H1 (cell line): ENCODE data around the gene CPNE5. TPM values are rescaled to one million over a fixed set of nuclear protein-coding genes. Genes with fewer than 3 reads are reported as not detected.

Experiments used
- CTCF ChIA-PET: fragments of 300-600 bp; sonication (Branson Sonifier 250); formaldehyde crosslinking; loops from one replicate; lab custom pipeline; 2021; ENCODE audit not compliant: partially characterized antibody; lab: Charles Lee
- POLR2A ChIA-PET: fragments of 300-600 bp; sonication (Branson Sonifier 250); formaldehyde crosslinking; loops from one replicate; lab custom pipeline; 2021; ENCODE audit warnings: inconsistent platforms; ENCODE audit not compliant: partially characterized antibody; lab: Charles Lee
- DNase-seq, 2 experiments: peaks; one replicate each; pipeline versions ENCODE4 v3.0.0 to v3.0.0-alpha.2; 2010 to 2022; ENCODE audit warnings: low spot score in 2 of 2, low read depth in 1 of 2, mixed read lengths in 1 of 2
- FAIRE-seq: peaks from 2 replicates; lab custom pipeline; 2011; peaks lifted over from hg19 to GRCh38; lab: Jason Lieb, UNC
- H2AFZ ChIP-seq: 2 replicates; pipeline ENCODE4 v1.8.1; 2012; ENCODE audit warnings: low read length, inconsistent platforms
- H2AK5ac ChIP-seq: 2 replicates; pipeline ENCODE4 v1.6.1; 2013; ENCODE audit warnings: low read depth, low read length
- H2BK120ac ChIP-seq: replicated peaks from 2 replicates; pipeline ENCODE3; 2013; ENCODE audit warnings: low read depth, low read length, inconsistent platforms
- H2BK12ac ChIP-seq: 2 replicates; pipeline ENCODE4 v1.6.1; 2013; ENCODE audit warnings: low read depth, low read length
- H2BK15ac ChIP-seq: 2 replicates; pipeline ENCODE4 v1.6.1; 2013; ENCODE audit warnings: low read length
- H2BK20ac ChIP-seq: 2 replicates; pipeline ENCODE4 v1.6.1; 2013; ENCODE audit warnings: low read length
- H2BK5ac ChIP-seq: 2 replicates; pipeline ENCODE4 v1.6.1; 2013; ENCODE audit warnings: low read depth, low read length
- H3K14ac ChIP-seq: 2 replicates; pipeline ENCODE4 v1.6.1; 2013; ENCODE audit warnings: inconsistent platforms; ENCODE audit not compliant: insufficient read length
- H3K18ac ChIP-seq: 2 replicates; pipeline ENCODE4 v1.6.1; 2013; ENCODE audit warnings: low read length; ENCODE audit errors: extremely low read depth
- H3K23ac ChIP-seq: 2 replicates; pipeline ENCODE4 v1.6.1; 2013; ENCODE audit warnings: inconsistent platforms; ENCODE audit not compliant: insufficient read length
- H3K23me2 ChIP-seq: 2 replicates; pipeline ENCODE4 v1.6.1; 2013; ENCODE audit warnings: low read depth, low read length
- H3K27ac ChIP-seq: 2 replicates; pipeline ENCODE4 v1.6.1; 2011; ENCODE audit warnings: low read depth, low read length, inconsistent platforms
- H3K27me3 ChIP-seq, 4 experiments: replicated peaks in 1 of 4; 1 replicate in 1 of 4; 2 replicates in 3 of 4; pipeline versions ENCODE4 v1.6.1 to v1.8.1; 2011 to 2013; ENCODE audit warnings: low read length in 3 of 4, mild to moderate bottlenecking in 3 of 4, inconsistent platforms in 2 of 4, mixed read lengths in 2 of 4, moderate library complexity in 1 of 4; ENCODE audit not compliant: control insufficient read depth in 3 of 4, insufficient read depth in 3 of 4; ENCODE audit errors: extremely low read depth in 1 of 4
- H3K36me3 ChIP-seq, 4 experiments: 2 replicates each; pipeline versions ENCODE4 v1.6.1 to v1.8.1; 2011 to 2013; ENCODE audit warnings: mild to moderate bottlenecking in 4 of 4, low read length in 3 of 4, moderate library complexity in 2 of 4, control low read depth in 1 of 4, inconsistent platforms in 1 of 4; ENCODE audit not compliant: insufficient read depth in 4 of 4, control insufficient read depth in 2 of 4
- H3K4ac ChIP-seq: replicated peaks from 2 replicates; pipeline ENCODE3; 2013; ENCODE audit warnings: low read length, low read depth, mixed read lengths, inconsistent platforms; ENCODE audit not compliant: insufficient read length
- H3K4me1 ChIP-seq, 4 experiments: replicated peaks in 1 of 4; 1 replicate in 1 of 4; 2 replicates in 3 of 4; pipeline versions ENCODE4 v1.6.1 to v1.8.1; 2011 to 2013; ENCODE audit warnings: low read length in 3 of 4, inconsistent platforms in 2 of 4, mixed read lengths in 1 of 4; ENCODE audit not compliant: insufficient read depth in 4 of 4, control insufficient read depth in 3 of 4
- H3K4me2 ChIP-seq, 2 experiments: 2 replicates each; pipeline versions ENCODE4 v1.6.1 to v1.8.1; 2011 to 2013; ENCODE audit warnings: low read depth in 2 of 2, low read length in 2 of 2, control low read depth in 1 of 2, inconsistent platforms in 1 of 2, mild to moderate bottlenecking in 1 of 2; ENCODE audit not compliant: insufficient read depth in 1 of 2
- H3K4me3 ChIP-seq, 4 experiments: fragments of 200-600, 300-600 bp in 1 of 4; sonication (generic), shearing (Covaris generic), sonication (Bioruptor Twin) in 1 of 4; 2 replicates each; pipeline versions ENCODE4 v1.5.1 to v1.8.1; 2011 to 2016; ENCODE audit warnings: low read length in 4 of 4, low read depth in 3 of 4, control low read depth in 2 of 4, inconsistent platforms in 2 of 4, mild to moderate bottlenecking in 2 of 4, mixed read lengths in 1 of 4, moderate library complexity in 1 of 4; ENCODE audit not compliant: insufficient read depth in 2 of 4; ENCODE audit errors: extremely low read depth in 1 of 4
- H3K56ac ChIP-seq: replicated peaks from 2 replicates; pipeline ENCODE3; 2013; ENCODE audit warnings: low read depth, mild to moderate bottlenecking, mixed read lengths, low read length, inconsistent platforms; ENCODE audit not compliant: insufficient read length
- H3K79me1 ChIP-seq: 2 replicates; pipeline ENCODE4 v1.6.1; 2013; ENCODE audit warnings: low read depth, low read length, control low read depth
- H3K79me2 ChIP-seq, 2 experiments: 2 replicates each; pipeline versions ENCODE4 v1.6.1 to v1.8.1; 2012 to 2013; ENCODE audit warnings: low read length in 2 of 2, mild to moderate bottlenecking in 2 of 2, inconsistent platforms in 1 of 2; ENCODE audit not compliant: insufficient read depth in 2 of 2, control insufficient read depth in 1 of 2
- H3K9ac ChIP-seq, 4 experiments: replicated peaks in 1 of 4; 1 replicate in 1 of 4; 2 replicates in 3 of 4; pipeline versions ENCODE4 v1.6.1 to v1.8.1; 2011 to 2013; ENCODE audit warnings: low read depth in 3 of 4, low read length in 3 of 4, control low read depth in 2 of 4, mild to moderate bottlenecking in 2 of 4, moderate library complexity in 2 of 4, inconsistent platforms in 1 of 4; ENCODE audit errors: extremely low read depth in 1 of 4
- H3K9me3 ChIP-seq, 2 experiments: 2 replicates each; pipeline versions ENCODE4 v1.6.1 to v1.8.1; 2012 to 2013; ENCODE audit warnings: mild to moderate bottlenecking in 2 of 2, moderate library complexity in 2 of 2, control low read depth in 1 of 2, inconsistent platforms in 1 of 2, low read depth in 1 of 2, low read length in 1 of 2, mixed read lengths in 1 of 2; ENCODE audit not compliant: insufficient read depth in 2 of 2
- H4K20me1 ChIP-seq, 2 experiments: replicated peaks in 1 of 2; 2 replicates each; pipeline versions ENCODE3 to v1.8.1; 2011 to 2013; ENCODE audit warnings: inconsistent platforms in 2 of 2, low read length in 2 of 2, mild to moderate bottlenecking in 1 of 2; ENCODE audit not compliant: insufficient read depth in 2 of 2, control insufficient read depth in 1 of 2
- H4K5ac ChIP-seq: 2 replicates; pipeline ENCODE4 v1.6.1; 2013; ENCODE audit warnings: low read length, low read depth, mixed read lengths, inconsistent platforms; ENCODE audit not compliant: insufficient read length
- H4K8ac ChIP-seq: 2 replicates; pipeline ENCODE4 v1.8.0; 2013; ENCODE audit warnings: mild to moderate bottlenecking, moderate library complexity, low read length, inconsistent platforms; ENCODE audit not compliant: insufficient read depth; ENCODE audit errors: extremely low read depth
- H4K91ac ChIP-seq: replicated peaks from 2 replicates; pipeline ENCODE3; 2013; ENCODE audit warnings: low read length, mixed read lengths, inconsistent platforms; ENCODE audit not compliant: insufficient read length
- ASH2L ChIP-seq: fragments of 200-600, 300-600 bp; sonication (generic); IDR thresholded peaks from one replicate; pipeline ENCODE4 v1.7.1; 2017; ENCODE audit warnings: low read length
- CBX5 ChIP-seq: fragments of 300-800, 300-1000 bp; sonication (generic); IDR thresholded peaks from 2 replicates; pipeline ENCODE4 v1.7.1; 2016; ENCODE audit warnings: antibody characterized with exemption, low read length, low read depth
- FOSL1 ChIP-seq: IDR thresholded peaks from 2 replicates; pipeline ENCODE4 v1.6.1; 2011; ENCODE audit warnings: mild to moderate bottlenecking, low read depth, low read length, moderate library complexity; ENCODE audit not compliant: insufficient read depth
- GABPA ChIP-seq: IDR thresholded peaks from 2 replicates; pipeline ENCODE4 v1.6.1; 2011; ENCODE audit warnings: mild to moderate bottlenecking, low read length, moderate library complexity, borderline replicate concordance; ENCODE audit not compliant: insufficient read depth
- GTF2F1 ChIP-seq: IDR thresholded peaks from 2 replicates; pipeline ENCODE4 v1.6.1; 2012; ENCODE audit warnings: low read depth, low read length, improper control_type of control experiment, borderline replicate concordance
- POLR2AphosphoS5 ChIP-seq: IDR thresholded peaks from 2 replicates; pipeline ENCODE4 v1.6.1; 2011; ENCODE audit warnings: low read depth, low read length
- POU5F1 ChIP-seq: IDR thresholded peaks from 2 replicates; pipeline ENCODE4 v1.6.1; 2011; ENCODE audit warnings: low read depth, mild to moderate bottlenecking, low read length, moderate library complexity
- RFX5 ChIP-seq: IDR thresholded peaks from 2 replicates; pipeline ENCODE4 v1.6.1; 2011; ENCODE audit warnings: low read depth, low read length, improper control_type of control experiment, borderline replicate concordance
- SIX5 ChIP-seq: IDR thresholded peaks from 2 replicates; pipeline ENCODE4 v1.6.1; 2011; ENCODE audit warnings: mild to moderate bottlenecking, low read depth, low read length
- SP1 ChIP-seq: IDR thresholded peaks from 2 replicates; pipeline ENCODE4 v1.6.1; 2011; ENCODE audit warnings: low read depth, low read length
- SUZ12 ChIP-seq: fragments of 200-600 bp; sonication (generic); IDR thresholded peaks from 2 replicates; pipeline ENCODE4 v1.6.1; 2012; ENCODE audit warnings: mild to moderate bottlenecking, inconsistent platforms, low read length, moderate library complexity, mixed read lengths
- TAF1 ChIP-seq: IDR thresholded peaks from 2 replicates; pipeline ENCODE4 v1.6.1; 2011; ENCODE audit warnings: mild to moderate bottlenecking, low read depth, low read length
- ZNF274 ChIP-seq: IDR thresholded peaks from 2 replicates; pipeline ENCODE4 v1.7.0; 2012; ENCODE audit warnings: low read length, borderline replicate concordance; ENCODE audit errors: extremely low read depth
- WGBS, 2 experiments: shearing (Covaris generic) in 1 of 2; methylation state at CpG; one replicate each; pipeline versions ENCODE4 v1.1.6 to v1.1.7; 2013 to 2015; ENCODE audit warnings: low lambda C conversion rate in 2 of 2, mixed read lengths in 2 of 2, inconsistent platforms in 1 of 2, low coverage in 1 of 2, missing lambda C conversion rate in 1 of 2; ENCODE audit not compliant: insufficient replicate concordance in 2 of 2, insufficient coverage in 1 of 2, insufficient read length in 1 of 2; ENCODE audit errors: extremely low coverage in 1 of 2, missing lambda C conversion rate in 1 of 2; 5-methylcytosine and 5-hydroxymethylcytosine counted together
- polyA plus RNA-seq, 7 experiments: library from polyadenylated mRNA; depleted of rRNA in 3 of 7; stranded (reverse) in 5 of 7; unstranded in 2 of 7; fragments of >200 nt in 5 of 7; fragments of 200-250 nt in 2 of 7; gene quantifications; 1 replicate in 5 of 7; 2 replicates in 1 of 7; 4 replicates in 1 of 7; pipeline versions ENCODE4 v1.2.1 to v1.2.3, GENCODE V29; 2011 to 2013; ENCODE audit warnings: missing spikeins in 2 of 7, mixed read lengths in 2 of 7
- total RNA-seq: library from RNA; stranded (reverse); fragmentation: NEBNext Ultra II Directional; extraction: Animal tissue kit (Norgen Biotek cat#: 25700); gene quantifications from 2 replicates; pipeline ENCODE4 v1.2.1, GENCODE V29; 2021
- TF ChIP-seq, protein P1 (sequence below): IDR thresholded peaks from 2 replicates; pipeline ENCODE4 v1.6.1; 2012; ENCODE audit warnings: low read length, inconsistent platforms

CPNE5 gene
- total and polyA plus RNA-seq, 2 of the 8 experiments (the other 6 are each of a cell fraction or from before 2014, with no cell fraction given): 0.88 to 1.8 TPM

DNA sequence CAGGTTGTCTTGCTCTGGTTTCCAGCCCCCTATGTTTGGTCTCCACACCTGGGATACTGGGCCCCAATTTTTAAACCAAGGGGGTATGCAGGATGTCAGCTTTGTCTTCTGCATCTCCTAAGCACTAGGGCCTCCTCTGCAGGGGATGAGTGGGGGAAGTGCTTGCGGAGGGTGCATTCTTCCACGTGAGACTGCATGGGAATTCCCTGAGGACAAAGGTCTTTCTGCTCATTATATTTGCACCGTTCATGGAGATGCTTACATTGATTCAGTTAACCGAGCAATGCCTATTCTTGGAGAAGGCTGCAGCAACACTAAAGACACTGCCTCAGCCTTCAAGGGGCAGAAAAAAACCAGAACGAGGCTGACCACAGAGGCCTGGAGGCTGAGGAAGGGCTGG lies 96.2 kb downstream of the CPNE5 start:
- FAIRE-seq (no peak), DNase-seq (no peak)
- Histone ChIP-seq H3K4me1 (no peaks in the 10 kb centered on the region; a peak in 1 of 7 replicates), H3K36me3 (no peaks in the 10 kb centered on the region), H3K9ac (no peak overlapping the region), H3K4ac (no peak overlapping the region), H3K79me2 (no peaks in the 10 kb centered on the region), H4K5ac (no peak overlapping the region), H3K18ac (no peak overlapping the region), H3K27ac (no peak overlapping the region), H3K79me1 (no peaks in the 10 kb centered on the region), H3K23ac (no peak overlapping the region), H3K23me2 (no peaks in the 10 kb centered on the region), H4K91ac (no peak overlapping the region), H2BK5ac (no peak overlapping the region), H3K4me2 (no peak overlapping the region), H2BK15ac (no peak overlapping the region), H2BK120ac (no peak overlapping the region), H3K27me3 (no peaks in the 10 kb centered on the region; a peak in 1 of 7 replicates), H2AFZ (peak overlapping the region; percentile 4; the same call in 1 of the 2 replicates), H3K9me3 (0 out of 4 replicates have a peak, but pooled peaks cover 0 to under 1% of the 10 kb centered on the region in 2 experiments), H3K56ac (no peak overlapping the region), H3K4me3 (no peak overlapping the region), H3K14ac (no peak overlapping the region), H4K20me1 (no peaks in the 10 kb centered on the region), H4K8ac (no peak overlapping the region), H2BK20ac (no peak overlapping the region), H2BK12ac (no peak overlapping the region), H2AK5ac (no peak overlapping the region)
- TF ChIP-seq ZNF274 (no peak), POLR2AphosphoS5 (no peak), CBX5 (no peak), RFX5 (no peak), SIX5 (no peak), SUZ12 (no peak), TAF1 (no peak), GTF2F1 (no peak), FOSL1 (no peak), POU5F1 (no peak), SP1 (no peak), ASH2L (no peak), GABPA (no peak)
- TF ChIP-seq, protein P1, sequence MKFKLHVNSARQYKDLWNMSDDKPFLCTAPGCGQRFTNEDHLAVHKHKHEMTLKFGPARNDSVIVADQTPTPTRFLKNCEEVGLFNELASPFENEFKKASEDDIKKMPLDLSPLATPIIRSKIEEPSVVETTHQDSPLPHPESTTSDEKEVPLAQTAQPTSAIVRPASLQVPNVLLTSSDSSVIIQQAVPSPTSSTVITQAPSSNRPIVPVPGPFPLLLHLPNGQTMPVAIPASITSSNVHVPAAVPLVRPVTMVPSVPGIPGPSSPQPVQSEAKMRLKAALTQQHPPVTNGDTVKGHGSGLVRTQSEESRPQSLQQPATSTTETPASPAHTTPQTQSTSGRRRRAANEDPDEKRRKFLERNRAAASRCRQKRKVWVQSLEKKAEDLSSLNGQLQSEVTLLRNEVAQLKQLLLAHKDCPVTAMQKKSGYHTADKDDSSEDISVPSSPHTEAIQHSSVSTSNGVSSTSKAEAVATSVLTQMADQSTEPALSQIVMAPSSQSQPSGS: no peak
- POLR2A ChIA-PET: no interaction called here
- 76% methylated on average over 5 of the region's 5 CpGs; no CpG with 5 or more reads in 1 of the 2 experiments for WGBS, 2 experiments
- CTCF ChIA-PET: interaction anchor here (0.5 to 4.4 kb wide), 3 partner anchors 9 to 37 kb away, joined by 3 to 17 read pairs (median 5); no protein-coding TSS in a partner anchor
